Endodermal cell (in vitro differentiated cells): Measurements from ENCODE around the gene GRIK4. TPM values are rescaled to one million over a fixed set of nuclear protein-coding genes. Genes with fewer than 3 reads are reported as not detected.
A peak's percentile ranks its signal among the peaks of the same experiment; 100 is the strongest.

Experiments
- DNase-seq: peaks from one replicate; pipeline ENCODE4 v3.0.0-alpha.2; 2017
- H3K27ac ChIP-seq: 2 replicates; pipeline ENCODE4 v1.5.1; 2013; ENCODE audit warnings: mild to moderate bottlenecking, low read depth, low read length, moderate library complexity
- H3K27me3 ChIP-seq: 2 replicates; pipeline ENCODE4 v1.6.1; 2013; ENCODE audit warnings: mild to moderate bottlenecking, low read length, moderate library complexity; ENCODE audit not compliant: insufficient read depth, control insufficient read depth, poor library complexity, severe bottlenecking
- H3K36me3 ChIP-seq: 2 replicates; pipeline ENCODE4 v1.7.0; 2013; ENCODE audit warnings: mild to moderate bottlenecking, low read length, moderate library complexity; ENCODE audit not compliant: control insufficient read depth, insufficient read depth
- H3K4me1 ChIP-seq: one replicate; pipeline ENCODE4 v1.7.0; 2013; ENCODE audit warnings: low read length; ENCODE audit not compliant: control insufficient read depth, insufficient read depth
- H3K4me3 ChIP-seq: 2 replicates; pipeline ENCODE4 v1.5.1; 2013; ENCODE audit warnings: mild to moderate bottlenecking, low read length, moderate library complexity
- H3K9ac ChIP-seq: 2 replicates; pipeline ENCODE4 v1.6.1; 2013; ENCODE audit warnings: mild to moderate bottlenecking, low read length, moderate library complexity; ENCODE audit not compliant: poor library complexity, severe bottlenecking; ENCODE audit errors: extremely low read depth
- H3K9me3 ChIP-seq: 2 replicates; pipeline ENCODE4 v1.6.1; 2013; ENCODE audit warnings: mild to moderate bottlenecking, low read length, moderate library complexity; ENCODE audit not compliant: control insufficient read depth
- H3K27ac Mint-ChIP-seq: 2 replicates; pipeline ENCODE4 v1.8.0; 2020; ENCODE audit warnings: mixed read lengths
- H3K27me3 Mint-ChIP-seq: 2 replicates; pipeline ENCODE4 v1.8.0; 2021; ENCODE audit warnings: mild to moderate bottlenecking, mixed read lengths; ENCODE audit not compliant: insufficient read depth
- H3K36me3 Mint-ChIP-seq: 2 replicates; pipeline ENCODE4 v1.8.0; 2020; ENCODE audit warnings: low read depth, mixed read lengths
- H3K4me1 Mint-ChIP-seq: 2 replicates; pipeline ENCODE4 v1.8.0; 2020; ENCODE audit warnings: mixed read lengths
- H3K4me3 Mint-ChIP-seq: 2 replicates; pipeline ENCODE4 v1.8.0; 2020; ENCODE audit warnings: mild to moderate bottlenecking, moderate library complexity, mixed read lengths
- H3K9me3 Mint-ChIP-seq: 2 replicates; pipeline ENCODE4 v1.8.0; 2020; ENCODE audit warnings: mild to moderate bottlenecking, mixed read lengths
- CTCF ChIP-seq: fragments of 200-600 bp; sonication (generic); conservative IDR thresholded peaks from 2 replicates; pipeline ENCODE4 v1.5.0; 2021; ENCODE audit warnings: antibody characterized with exemption, mild to moderate bottlenecking
- WGBS, 2 experiments: methylation state at CpG; one replicate each; pipeline versions ENCODE4 v1.1.5 to v1.1.7; 2013; ENCODE audit warnings: missing lambda C conversion rate in 2 of 2, mixed read lengths in 1 of 2; ENCODE audit not compliant: insufficient coverage in 1 of 2, insufficient read length in 1 of 2; 5-methylcytosine and 5-hydroxymethylcytosine counted together
- total RNA-seq, 2 donors: library from RNA; stranded (reverse); fragmentation: NEBNext Ultra II Directional in 1 of 2; extraction: Animal tissue kit (Norgen Biotek cat#: 25700) in 1 of 2; gene quantifications; 2 replicates in 1 of 2; 3 replicates in 1 of 2; pipeline ENCODE4 v1.2.1, GENCODE V29; 2021

Gene GRIK4
- total RNA-seq, 2 donors from 2014 or later: 1.7 to 3.5 TPM

GRCh38 chr11:120710354-120711131, 199.0 kb downstream of the GRIK4 start:
- H3K9me3 ChIP-seq: no peaks in the 10 kb centered on the region
- no peaks in the 10 kb centered on the region for H3K27me3 ChIP-seq
- no peak overlapping the region for H3K4me3 Mint-ChIP-seq
- peak overlapping the region; percentile 62 for H3K27ac ChIP-seq
- no peak overlapping the region for H3K9ac ChIP-seq
- peaks cover 5% of the 10 kb centered on the region for H3K27me3 Mint-ChIP-seq
- H3K36me3 Mint-ChIP-seq: peaks cover 2% of the 10 kb centered on the region
- peaks cover 6% of the 10 kb centered on the region for H3K4me1 ChIP-seq
- peaks cover 6% of the 10 kb centered on the region for H3K9me3 Mint-ChIP-seq
- peak; percentile 79 for DNase-seq
- peaks cover 2% of the 10 kb centered on the region for H3K4me1 Mint-ChIP-seq
- TF ChIP-seq CTCF: no peak
- no peak overlapping the region for H3K27ac Mint-ChIP-seq
- 43 to 63% methylated on average over 10 to 13 of the region's 13 CpGs for WGBS, 2 experiments
- H3K4me3 ChIP-seq: no peak overlapping the region
- no peaks in the 10 kb centered on the region for H3K36me3 ChIP-seq

GRCh38 chr11:120712014-120712413, 200.5 kb downstream of the GRIK4 start:
- Histone ChIP-seq H3K27me3 (no peaks in the 10 kb centered on the region), H3K4me3 (no peak overlapping the region), H3K27ac (no peak overlapping the region), H3K9me3 (no peaks in the 10 kb centered on the region), H3K9ac (no peak overlapping the region), H3K36me3 (no peaks in the 10 kb centered on the region), H3K4me1 (peaks cover 6% of the 10 kb centered on the region)
- no peak overlapping the region for H3K4me3 Mint-ChIP-seq
- no peak overlapping the region for H3K27ac Mint-ChIP-seq
- peaks cover 2% of the 10 kb centered on the region for H3K4me1 Mint-ChIP-seq
- 95 to 99% methylated on average over 6 of the region's 6 CpGs for WGBS, 2 experiments
- H3K9me3 Mint-ChIP-seq: peaks cover 1% of the 10 kb centered on the region
- TF ChIP-seq CTCF: no peak
- peaks cover 5% of the 10 kb centered on the region for H3K27me3 Mint-ChIP-seq
- no peak for DNase-seq
- H3K36me3 Mint-ChIP-seq: peaks cover 2% of the 10 kb centered on the region

- Mint-ChIP-seq H3K36me3 (no peaks in the 10 kb centered on the region), H3K27me3 (peaks cover 4% of the 10 kb centered on the region), H3K4me1 (peaks cover 2% of the 10 kb centered on the region), H3K4me3 (no peak overlapping the region), H3K9me3 (no peaks in the 10 kb centered on the region), H3K27ac (no peak overlapping the region)
- Histone ChIP-seq H3K9me3 (no peaks in the 10 kb centered on the region), H3K36me3 (no peaks in the 10 kb centered on the region), H3K4me1 (peaks cover 6% of the 10 kb centered on the region), H3K27ac (no peak overlapping the region), H3K27me3 (no peaks in the 10 kb centered on the region), H3K9ac (no peak overlapping the region), H3K4me3 (no peak overlapping the region)
- WGBS, 2 experiments: 89 to 94% methylated on average over 2 to 4 of the region's 4 CpGs
- no peak for DNase-seq
- no peak for TF ChIP-seq CTCF
Observed at GRCh38 chr11:120712881-120713280, 201.3 kb downstream of the GRIK4 start.
